Measurements from ENCODE around the gene ZNF790.
"Not testable (repeated sequence)": the region's sequence is repeated elsewhere in the genome, so short reads cannot be mapped to it uniquely, and the experiment has no call there.

Gene ZNF790

DNA sequence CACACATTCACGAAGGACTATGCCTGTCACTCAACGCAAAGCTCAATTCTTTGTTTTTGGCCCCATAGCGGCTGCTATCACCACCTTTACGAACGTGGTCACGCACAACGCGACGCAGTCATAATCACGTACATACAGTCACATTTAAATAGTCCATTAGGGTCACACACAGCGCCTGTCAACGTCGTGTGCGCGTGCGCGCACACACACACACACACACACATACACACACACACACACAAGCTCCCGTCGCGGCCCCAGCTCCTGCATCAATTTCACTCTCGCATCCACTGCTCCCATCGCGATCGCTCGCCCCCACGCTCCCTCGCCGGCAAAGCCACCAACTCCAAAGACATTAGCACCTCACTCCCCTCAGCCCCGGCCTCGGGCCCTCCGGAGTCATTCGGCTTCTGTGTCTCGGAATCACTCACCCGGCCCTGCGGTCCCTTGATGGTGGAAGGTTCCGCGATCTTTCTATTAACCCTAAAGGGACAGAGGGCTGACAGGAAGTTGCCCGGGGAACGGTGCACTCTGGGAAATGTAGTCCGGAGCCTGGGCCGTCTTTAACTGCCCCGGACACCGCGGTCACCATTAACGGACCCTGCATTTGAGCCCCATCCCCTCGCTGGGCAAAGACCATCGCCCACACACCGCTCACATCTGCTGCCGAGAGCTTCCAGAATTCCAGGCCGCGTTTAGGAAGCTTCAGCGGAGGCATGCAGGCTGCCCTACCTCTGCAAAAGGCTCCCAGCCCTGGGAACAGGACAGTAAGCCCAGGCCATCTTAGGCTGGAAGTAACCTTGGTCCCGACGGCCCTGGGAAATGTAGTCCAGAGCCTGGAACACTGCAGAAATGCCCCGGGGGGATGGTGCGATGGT is at the start of gene ZNF790:
TSS of gene ZNF790 (minus strand) at position 482 of the 878 bp plus-strand sequence. CDS start 12,768 bp downstream, outside the sequence.
- peak; percentile 77 for DNase-seq

DNA sequence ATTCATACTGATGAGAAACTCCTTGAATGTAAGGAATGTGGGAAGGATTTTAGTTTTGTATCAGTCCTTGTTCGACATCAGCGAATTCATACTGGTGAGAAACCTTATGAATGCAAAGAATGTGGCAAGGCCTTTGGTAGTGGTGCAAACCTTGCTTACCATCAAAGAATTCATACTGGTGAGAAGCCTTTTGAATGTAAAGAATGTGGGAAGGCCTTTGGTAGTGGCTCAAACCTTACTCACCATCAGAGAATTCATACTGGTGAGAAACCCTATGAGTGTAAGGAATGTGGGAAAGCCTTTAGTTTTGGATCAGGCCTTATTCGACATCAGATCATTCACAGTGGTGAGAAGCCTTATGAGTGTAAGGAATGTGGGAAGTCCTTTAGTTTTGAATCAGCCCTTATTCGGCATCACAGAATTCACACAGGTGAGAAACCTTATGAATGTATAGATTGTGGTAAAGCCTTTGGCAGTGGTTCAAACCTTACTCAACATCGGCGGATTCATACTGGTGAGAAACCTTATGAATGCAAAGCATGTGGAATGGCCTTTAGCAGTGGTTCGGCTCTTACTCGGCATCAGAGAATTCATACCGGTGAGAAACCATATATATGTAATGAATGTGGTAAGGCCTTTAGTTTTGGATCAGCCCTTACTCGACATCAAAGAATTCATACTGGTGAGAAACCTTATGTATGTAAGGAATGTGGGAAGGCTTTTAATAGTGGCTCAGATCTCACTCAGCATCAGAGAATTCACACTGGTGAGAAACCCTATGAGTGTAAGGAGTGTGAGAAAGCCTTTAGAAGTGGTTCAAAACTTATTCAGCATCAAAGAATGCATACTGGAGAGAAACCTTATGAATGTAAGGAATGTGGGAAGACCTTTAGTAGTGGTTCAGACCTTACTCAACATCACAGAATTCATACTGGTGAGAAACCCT is 39.1 kb upstream of the ZNF790 start:
- no peak for DNase-seq

DNA sequence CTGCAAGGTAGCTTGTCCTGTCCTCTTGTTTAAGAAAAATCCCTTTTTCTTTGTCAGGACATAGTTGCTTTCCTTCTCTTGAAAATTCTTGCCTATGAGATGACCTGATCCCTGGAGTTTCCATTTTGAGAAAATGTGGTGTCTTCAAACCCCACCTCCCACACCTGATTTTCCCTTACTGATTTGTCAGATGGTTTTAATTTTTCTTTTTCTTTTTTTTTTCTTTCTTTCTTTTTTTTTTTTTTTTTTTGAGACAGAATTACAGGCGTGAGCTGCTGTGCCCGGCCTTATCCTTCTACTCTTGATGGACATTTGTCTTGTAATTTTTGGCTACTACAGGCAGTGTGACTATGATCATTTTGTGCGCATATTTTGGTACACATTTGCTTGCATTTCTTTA is 13.7 kb upstream of the ZNF790 start:
- DNase-seq = no peak

DNA sequence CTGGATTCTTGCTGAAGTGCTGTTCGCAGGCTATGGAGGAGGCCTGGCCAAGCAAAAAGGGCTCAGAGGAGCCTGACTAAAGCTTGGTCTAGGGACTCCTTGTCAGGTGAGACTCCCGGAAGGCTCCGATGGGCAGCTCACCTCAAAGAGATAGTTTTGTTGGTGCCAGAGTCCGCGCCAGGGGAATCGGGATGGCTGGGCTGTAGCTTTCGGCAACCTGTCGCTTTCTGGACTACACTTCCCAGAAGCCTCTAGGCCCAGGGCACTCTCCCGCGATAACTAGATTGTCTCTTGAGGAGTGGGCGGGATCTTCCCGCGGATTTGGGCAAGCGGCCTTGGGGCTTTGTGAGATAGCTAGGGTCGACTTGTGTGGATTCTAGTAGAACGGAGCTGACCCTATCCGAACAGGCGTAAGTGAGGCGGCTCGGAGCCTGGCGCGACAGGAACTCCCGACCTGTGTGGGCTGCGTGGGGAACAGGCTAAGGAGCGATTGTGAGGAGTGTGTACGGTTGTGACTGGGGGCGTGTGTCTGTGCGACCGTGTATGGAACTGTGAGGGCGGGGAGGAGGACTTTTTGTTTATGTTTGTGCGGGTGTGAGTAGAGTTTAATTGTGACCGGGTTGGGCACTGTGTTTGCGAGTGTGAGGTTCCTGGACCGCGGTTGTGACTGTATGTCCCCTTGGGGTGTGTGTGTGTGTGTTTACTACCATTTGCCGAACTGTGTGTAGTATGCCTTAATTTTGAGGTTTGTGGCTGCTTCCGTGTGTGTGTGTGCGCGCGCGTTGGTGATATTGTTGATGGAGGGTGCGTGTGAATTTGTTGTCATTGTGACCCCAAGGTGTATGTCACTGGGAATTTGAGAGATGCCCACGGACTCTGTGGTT is 12.6 kb upstream of the ZNF790 start, which contains the start of gene ZNF345:
TSS of gene ZNF345 (plus strand) at position 318 of the 884 bp plus-strand sequence. CDS start 25,955 bp downstream, outside the sequence.
- peak; percentile 81 for DNase-seq

DNA sequence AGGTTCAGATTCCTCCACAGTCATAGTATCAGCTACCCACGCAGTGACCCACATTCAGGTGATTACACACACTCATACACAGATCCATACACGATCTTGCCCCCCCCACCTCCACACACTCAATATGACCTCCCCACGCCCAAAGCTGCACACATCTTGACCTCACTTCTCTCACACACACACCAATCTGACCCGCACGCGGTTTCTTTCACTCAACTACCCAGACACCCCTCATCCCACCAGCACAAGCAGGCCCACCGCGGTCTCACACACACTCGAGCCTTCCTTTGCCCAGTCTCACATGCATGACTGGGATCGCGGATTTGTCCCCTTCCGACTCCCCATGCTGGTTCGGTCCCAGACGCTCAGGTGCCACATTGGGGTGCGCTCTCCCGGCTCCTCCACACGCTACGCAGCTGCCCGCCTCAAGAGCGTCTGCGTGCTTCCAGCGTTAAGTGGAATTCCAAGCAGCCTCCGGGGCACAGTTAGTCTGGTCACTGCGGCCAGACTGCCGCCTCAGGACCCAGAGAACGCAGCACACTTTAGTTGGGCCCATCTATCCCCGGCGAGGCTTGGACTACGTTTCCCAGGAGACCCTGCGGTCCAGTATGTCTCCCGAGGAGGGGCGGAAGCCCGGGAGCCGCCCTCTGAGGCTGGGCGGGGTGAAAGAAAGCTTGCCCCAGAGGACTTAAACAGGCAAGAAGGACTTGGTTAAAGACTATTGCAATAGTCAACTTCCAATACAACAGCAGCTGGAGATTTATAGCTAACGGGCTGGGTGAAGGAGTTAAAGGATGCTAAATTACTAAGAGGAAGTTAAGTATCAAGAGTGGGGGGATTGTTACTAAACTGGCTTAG is 11.7 kb upstream of the ZNF790 start:
- DNase-seq = peak; percentile 86

DNA sequence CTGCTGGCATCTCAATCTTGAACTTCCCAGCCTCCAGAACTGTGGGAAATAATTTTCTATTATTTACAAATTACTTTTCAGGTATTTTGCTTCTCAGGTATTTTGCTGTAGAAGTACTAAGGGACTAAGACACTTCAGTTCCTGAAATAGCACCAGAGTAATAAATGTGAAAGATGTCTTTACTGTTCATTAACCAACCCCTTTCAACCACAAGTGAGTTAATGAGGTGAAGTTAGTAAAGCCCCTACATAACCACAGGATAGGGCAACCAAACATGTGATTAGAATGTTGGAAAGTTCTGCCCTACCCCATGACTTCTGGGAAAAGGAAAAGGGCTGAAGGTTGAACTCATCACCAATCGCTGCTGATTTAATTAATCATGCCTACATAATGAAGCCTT is 9.8 kb upstream of the ZNF790 start:
- DNase-seq = no peak

DNA sequence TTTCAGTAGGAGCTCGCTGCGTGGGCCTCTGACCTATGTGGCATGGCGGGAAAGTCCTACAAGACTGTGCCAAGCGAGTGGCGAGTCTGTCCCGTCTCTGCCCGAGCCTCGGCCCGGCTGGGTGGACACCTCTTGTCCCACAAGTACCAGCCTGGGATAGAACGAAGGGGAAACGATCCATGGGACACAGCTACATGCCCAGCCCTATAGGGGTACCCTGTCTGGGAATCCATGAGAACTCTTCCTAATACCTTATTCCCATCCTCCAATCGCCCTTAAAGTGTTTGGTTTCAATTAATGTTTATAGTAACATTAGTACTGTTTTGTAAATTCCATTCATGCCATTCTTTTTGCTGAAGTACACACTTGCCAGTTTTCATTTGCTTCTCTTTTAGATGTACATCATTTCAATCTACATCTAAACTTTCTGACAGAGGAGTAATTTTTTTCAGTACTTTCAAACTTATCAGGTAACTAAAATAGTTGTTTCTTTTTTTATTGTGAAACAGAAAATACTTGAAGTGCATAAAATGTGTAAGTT is 667 bp upstream of the ZNF790 start:
- DNase-seq = no peak

DNA sequence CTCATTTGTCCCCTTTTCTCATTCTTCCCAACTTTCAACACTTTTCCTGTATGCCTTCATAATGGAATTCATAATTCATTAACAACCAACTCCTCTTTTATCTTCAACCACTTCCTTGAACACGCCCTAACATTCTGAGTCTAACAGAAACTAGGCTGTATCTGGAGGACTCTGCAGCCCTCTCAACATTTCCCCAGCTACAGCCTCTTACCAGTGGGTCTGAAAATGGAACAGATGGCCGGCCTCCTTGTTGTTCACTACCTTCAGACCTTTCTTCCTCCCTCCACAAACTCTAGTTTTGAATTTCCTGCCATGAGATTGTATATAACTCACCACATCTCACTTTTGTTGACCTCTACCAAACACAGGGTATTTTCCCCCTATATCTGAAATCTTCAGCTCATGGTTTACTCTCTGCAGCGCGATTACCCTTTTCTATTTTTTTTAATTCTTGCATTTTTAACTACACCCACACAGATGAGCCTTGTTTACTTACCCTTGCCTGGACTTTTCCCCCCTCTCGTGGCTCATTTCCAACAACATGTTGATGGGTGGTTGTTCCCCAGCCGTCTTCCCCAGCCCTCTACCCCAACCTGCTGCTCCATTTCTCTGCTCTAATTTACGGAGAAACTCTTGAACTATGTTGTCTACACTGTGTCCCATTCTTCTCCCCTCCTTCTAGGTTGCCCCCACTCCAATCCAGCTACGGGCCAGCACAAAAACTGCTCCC is 846 bp downstream of the ZNF790 start:
- no peak for DNase-seq

DNA sequence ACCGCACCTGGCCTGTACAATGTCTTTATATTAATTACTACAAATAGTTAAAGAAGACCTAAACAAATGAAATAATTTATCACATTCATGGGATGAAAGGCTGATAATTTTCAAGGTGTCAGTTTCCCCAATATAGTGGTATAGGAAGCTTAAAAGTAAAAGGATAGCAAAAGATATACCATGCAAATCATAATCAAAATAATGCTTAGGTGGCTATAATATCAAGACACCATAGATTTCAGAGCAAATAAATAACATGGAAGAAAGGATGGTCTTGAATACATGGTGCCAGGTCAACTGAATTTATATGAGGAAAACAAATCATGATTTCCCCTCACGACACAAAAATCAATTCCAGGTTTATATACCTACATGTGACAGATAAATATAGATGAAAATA is 4.8 kb downstream of the ZNF790 start:
- DNase-seq = no peak

DNA sequence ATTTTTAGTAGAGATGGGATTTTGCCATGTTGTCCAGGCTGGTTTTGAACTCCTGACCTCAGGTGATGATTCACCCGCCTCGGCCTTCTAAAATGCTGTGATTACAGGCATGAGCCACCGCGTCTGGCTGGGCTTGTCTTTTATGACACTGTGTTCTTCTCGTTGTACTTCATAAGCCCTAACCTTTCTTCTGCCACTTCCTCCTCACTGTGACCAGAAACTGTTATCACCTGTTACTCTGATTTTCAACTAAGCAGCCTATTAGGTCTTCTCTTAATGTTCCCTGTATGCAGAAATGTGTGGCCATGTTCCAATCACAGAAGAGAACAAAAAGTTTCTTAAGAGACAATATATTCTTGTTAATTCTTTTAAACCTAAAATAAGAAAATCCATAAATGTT is 16.4 kb downstream of the ZNF790 start:
- no peak for DNase-seq

DNA sequence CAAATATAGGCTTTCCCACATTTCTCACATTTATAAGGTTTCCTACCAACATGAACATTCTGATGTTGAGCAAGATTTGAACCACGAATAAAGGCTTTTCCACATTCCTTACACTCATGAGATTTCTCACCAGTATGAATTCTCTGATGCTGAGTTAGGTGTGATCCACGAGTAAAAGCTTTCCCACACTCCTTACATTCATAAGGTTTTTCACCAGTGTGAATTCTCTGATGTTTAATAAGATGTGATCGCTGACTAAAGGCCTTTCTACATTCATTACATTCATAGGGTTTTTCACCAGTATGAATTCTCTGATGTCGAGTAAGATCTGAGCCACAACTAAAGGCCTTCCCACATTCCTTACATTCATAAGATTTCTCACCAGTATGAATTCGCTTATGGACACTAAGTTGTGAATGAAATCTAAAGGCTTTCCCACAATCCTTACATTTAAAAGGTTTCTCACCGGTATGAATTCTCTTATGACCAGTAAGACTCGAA is 19.0 kb downstream of the ZNF790 start:
- DNase-seq = no peak

DNA sequence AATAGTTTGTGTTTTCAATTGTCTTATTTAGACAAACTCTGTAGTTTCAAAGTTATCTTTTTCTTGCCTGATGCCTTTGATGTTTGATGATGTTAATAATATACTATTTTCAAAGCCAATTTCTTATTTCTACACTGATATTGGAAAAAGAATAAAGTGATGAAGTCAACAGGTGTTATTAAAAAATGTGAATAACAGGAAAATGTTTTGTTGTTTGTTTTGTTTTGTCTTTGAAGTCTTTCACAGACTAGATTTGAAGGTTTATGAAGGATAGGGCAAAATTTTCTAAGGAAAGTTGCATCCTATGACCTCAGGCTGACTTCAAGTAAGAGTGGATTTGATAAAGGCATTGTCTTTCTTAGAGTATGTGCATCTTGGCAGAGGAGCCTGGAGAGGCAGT is 31.2 kb downstream of the ZNF790 start:
- DNase-seq = no peak

DNA sequence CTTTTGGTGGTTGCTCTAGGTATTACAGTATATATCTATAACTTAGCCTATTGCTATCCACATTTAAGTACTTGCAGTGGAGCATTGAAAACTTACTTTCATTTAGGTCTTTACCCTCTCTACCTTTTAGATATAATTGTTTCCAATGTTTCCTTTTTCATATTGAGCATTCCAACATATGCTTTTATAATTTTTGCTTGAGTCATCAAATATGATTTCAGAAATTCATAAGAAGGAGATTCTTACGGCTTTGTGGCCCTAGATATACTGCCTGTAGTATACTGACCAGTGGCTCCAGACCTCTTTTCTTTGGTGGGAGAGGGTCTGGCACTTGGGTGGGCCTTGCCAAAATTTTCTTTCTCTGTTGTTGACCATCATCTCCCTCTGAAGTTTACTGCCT is 32.8 kb downstream of the ZNF790 start:
- no peak for DNase-seq

DNA sequence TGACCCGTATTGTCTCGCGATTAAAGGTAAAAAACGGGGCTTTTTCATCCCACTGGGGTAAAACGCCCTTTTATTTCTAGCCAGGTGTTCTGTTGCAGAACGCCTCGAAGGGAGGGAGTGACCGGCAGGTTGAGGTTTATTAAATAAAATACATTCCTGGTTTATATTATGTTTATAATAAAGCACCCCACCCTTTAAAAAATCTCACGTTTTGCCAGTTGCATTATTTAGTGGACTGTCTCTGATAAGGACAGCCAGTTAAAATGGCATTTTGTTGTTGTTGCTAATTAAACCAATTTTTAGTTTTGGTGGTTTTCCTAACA is 40.4 kb downstream of the ZNF790 start:
- no peak for DNase-seq

DNA sequence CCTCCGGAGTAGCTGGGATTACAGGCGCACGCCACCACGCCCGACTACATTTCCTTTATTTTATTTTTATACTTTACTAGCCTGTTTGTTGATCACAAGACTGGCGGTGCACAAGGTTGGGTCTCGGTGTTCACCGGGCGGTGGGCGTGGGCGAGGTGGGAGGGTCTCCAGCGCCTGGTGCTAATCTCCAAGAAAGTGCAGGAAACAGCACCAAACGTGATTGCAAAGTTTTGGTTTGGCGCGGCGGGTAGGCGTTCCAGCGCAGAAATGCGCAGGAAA is 41.5 kb downstream of the ZNF790 start:
- DNase-seq = no peak

DNA sequence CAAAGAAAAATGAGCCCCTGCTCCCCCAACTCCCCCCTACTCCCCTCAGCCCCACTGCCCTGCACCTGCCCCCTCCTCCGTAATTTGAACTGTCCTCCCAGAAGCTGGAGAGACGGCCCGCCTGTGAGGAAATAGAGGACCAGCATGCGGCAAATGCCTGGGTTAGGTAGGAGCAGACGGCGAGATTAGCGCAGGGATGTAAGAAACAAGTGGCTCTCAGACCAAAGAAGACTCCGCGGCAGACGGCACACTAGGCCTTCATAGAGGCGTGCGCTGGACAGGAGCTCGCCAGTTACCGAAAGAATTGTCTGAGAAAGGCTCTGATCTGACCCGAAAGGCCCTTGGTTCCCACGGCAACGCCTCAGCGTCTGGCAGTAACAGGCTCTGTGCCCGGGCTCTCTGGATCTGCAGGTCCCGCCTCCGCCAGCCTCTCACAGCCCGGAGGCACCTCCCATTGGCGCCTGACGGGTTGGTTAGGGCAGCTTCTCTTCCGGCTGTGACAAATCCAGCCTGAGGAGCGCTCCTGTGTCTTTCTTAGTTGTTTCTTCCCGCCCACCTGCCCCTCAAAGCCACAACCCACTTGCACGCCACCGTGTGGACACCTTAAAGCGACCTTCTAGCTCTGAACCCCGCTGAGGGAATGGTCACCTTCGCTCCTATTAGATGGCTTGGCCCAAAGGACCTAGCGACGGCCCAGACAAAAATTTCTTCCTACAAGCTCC is 46.6 kb downstream of the ZNF790 start:
- not testable (repeated sequence) for DNase-seq

DNA sequence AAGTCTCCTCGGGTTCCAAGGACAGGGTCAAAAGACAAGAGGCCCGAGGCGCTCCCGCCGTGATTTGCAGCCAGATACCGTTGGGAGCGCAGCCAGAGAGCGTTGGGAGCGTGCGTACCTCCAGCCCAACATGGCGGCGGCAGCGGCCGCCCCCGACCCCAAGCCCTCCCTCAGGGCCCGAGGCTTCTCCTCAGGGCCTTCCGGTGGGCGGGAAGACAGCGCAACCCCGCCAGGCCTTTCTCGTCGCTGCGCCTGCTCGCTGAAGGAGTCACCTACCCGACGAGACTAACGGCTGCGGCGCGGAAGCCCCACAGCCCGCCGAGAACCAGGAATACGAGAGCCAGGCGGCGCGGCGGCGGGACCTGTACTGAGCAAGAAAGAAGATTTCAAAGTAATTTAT is 62.4 kb downstream of the ZNF790 start:
- DNase-seq = no peak

DNA sequence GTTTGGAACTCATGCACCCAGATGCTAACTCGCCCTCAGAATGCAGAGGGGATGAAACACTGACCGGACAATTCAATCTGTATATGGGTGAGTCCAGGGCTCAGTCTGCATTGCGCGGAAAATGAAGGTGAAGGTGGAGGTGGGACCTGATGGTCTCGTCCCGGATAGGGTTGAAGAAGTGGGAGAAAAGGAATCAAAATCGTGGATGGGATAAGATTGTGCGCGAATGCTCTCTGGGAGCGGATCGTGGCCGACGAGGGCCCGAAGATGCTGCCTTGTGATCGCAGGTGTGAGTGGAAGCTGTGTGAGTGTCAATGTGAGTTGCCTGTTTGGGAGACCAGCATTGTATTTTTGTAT is 65.0 kb downstream of the ZNF790 start:
- DNase-seq = no peak

DNA sequence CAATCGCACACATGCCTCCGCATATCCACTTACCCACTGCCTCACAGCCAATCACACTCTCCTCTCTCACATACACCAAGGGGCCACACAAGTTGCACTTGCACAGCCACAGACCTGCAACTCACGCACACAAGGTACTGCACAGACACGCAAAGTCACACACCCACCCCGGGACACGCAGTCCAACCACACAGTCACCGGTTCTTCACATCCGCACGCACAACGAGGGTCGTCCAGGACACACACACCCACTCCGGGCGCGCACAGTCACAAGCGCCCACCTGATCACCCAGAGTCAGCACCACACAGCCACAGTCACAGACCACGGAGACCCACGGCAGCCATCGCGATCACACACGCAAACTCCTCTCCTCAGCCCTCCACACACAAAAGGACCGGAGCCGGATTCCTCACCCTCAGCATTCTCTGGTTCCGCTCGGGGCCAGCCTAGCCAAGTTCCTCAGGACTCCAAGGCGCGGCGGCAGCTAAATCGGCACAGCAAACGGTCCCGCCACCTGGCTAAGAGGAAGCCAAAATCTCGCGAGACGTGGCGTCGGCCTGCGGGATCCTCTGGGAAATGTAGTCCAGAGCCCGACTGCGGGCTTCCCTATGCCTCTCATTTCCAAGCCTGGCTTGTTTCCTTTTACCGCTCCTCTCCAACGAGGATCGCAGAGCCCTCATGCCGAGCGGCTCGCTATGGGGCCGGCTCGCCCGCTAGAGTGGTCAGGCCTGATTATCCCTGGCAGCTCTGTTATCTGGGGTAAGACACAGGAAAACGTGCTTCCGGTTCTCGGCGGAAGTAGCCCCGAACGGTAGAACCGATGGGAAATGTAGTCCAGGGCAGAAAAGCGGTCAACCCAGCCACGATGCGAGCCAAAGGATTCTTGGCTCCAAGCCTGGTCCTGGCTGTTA is 65.6 kb downstream of the ZNF790 start, which contains the start of gene ZNF850:
TSS of gene ZNF850 (minus strand) at position 497 of the 912 bp plus-strand sequence. CDS start 10,201 bp downstream, outside the sequence.
- peak; percentile 92 for DNase-seq

Data from activated gamma-delta T cell treated with Interleukin-2 at 50 U/mL for 16 hours (primary cell).